Neural progenitor cell (in vitro differentiated cells): ENCODE results near the gene FGF21. TPM values are rescaled to one million over a fixed set of nuclear protein-coding genes. Genes with fewer than 3 reads are reported as not detected.
A peak's percentile ranks its signal among the peaks of the same experiment; 100 is the strongest.

Source experiments
- DNase-seq: peaks from one replicate; pipeline ENCODE4 v3.0.0-alpha.2; 2016; ENCODE audit warnings: low spot score
- H2AFZ ChIP-seq: fragments of 200-600 bp; sonication (generic); replicated peaks from 2 replicates; pipeline ENCODE4 v1.6.1; 2016; ENCODE audit warnings: antibody characterized with exemption
- H3F3A ChIP-seq: fragments of 200-600 bp; sonication (generic); 2 replicates; pipeline ENCODE4 v1.6.1; 2016; ENCODE audit warnings: antibody characterized with exemption, low read depth
- H3K27ac ChIP-seq: fragments of 200-600 bp; sonication (generic); 2 replicates; pipeline ENCODE4 v1.5.1; 2016; ENCODE audit warnings: mild to moderate bottlenecking
- H3K27me3 ChIP-seq: fragments of 200-600 bp; sonication (generic); 2 replicates; pipeline ENCODE4 v1.6.1; 2016; ENCODE audit warnings: mild to moderate bottlenecking, moderate library complexity
- H3K36me3 ChIP-seq: fragments of 200-600 bp; sonication (generic); 2 replicates; pipeline ENCODE4 v1.5.1; 2016
- H3K4me1 ChIP-seq: fragments of 200-600 bp; sonication (generic); 2 replicates; pipeline ENCODE4 v1.6.1; 2016; ENCODE audit warnings: mixed run types
- H3K4me2 ChIP-seq: fragments of 200-600 bp; sonication (generic); 2 replicates; pipeline ENCODE4 v1.6.1; 2016
- H3K4me3 ChIP-seq: fragments of 200-600 bp; sonication (generic); 2 replicates; pipeline ENCODE4 v1.5.1; 2016
- H3K79me2 ChIP-seq: fragments of 200-600 bp; sonication (generic); 2 replicates; pipeline ENCODE4 v1.6.1; 2016; ENCODE audit warnings: low read depth
- H3K9ac ChIP-seq: fragments of 200-600 bp; sonication (generic); 2 replicates; pipeline ENCODE4 v1.6.1; 2016
- H3K9me3 ChIP-seq: fragments of 200-600 bp; sonication (generic); 2 replicates; pipeline ENCODE4 v1.5.1; 2016; ENCODE audit warnings: low read depth
- H4K20me1 ChIP-seq: fragments of 200-600 bp; sonication (generic); 2 replicates; pipeline ENCODE4 v1.6.1; 2016; ENCODE audit warnings: low read depth
- H3K27ac Mint-ChIP-seq: 3 replicates; pipeline ENCODE4 v1.8.0; 2021; ENCODE audit warnings: mixed read lengths
- H3K27me3 Mint-ChIP-seq: 2 replicates; pipeline ENCODE4 v1.8.0; 2022; ENCODE audit warnings: low read depth, mild to moderate bottlenecking, inconsistent platforms, moderate library complexity, mixed read lengths; ENCODE audit not compliant: insufficient read depth
- H3K36me3 Mint-ChIP-seq: 3 replicates; pipeline ENCODE4 v1.8.0; 2021; ENCODE audit warnings: mixed read lengths
- H3K4me1 Mint-ChIP-seq: 3 replicates; pipeline ENCODE4 v1.8.0; 2021; ENCODE audit warnings: mixed read lengths
- H3K4me3 Mint-ChIP-seq: 3 replicates; pipeline ENCODE4 v1.8.0; 2021; ENCODE audit warnings: mild to moderate bottlenecking, moderate library complexity, mixed read lengths
- H3K9me3 Mint-ChIP-seq: 3 replicates; pipeline ENCODE4 v1.8.0; 2020; ENCODE audit warnings: mixed read lengths
- EZH2 ChIP-seq: fragments of 200-600 bp; sonication (generic); IDR thresholded peaks from 2 replicates; pipeline ENCODE4 v1.6.1; 2017; ENCODE audit warnings: antibody characterized with exemption, mild to moderate bottlenecking, moderate library complexity
- EZH2phosphoT487 ChIP-seq: fragments of 200-600 bp; sonication (generic); IDR thresholded peaks from 2 replicates; pipeline ENCODE4 v1.6.1; 2017; ENCODE audit warnings: antibody characterized with exemption
- total RNA-seq: library from RNA; depleted of rRNA; stranded (reverse); fragments of >200 nt; gene quantifications from 2 replicates; pipeline ENCODE4 v1.2.3, GENCODE V29; 2015; ENCODE audit warnings: low replicate concordance
- TF ChIP-seq, protein P1 (sequence below): fragments of 200-600 bp; sonication (generic); IDR thresholded peaks from 2 replicates; pipeline ENCODE4 v1.5.1; 2017; ENCODE audit warnings: antibody characterized with exemption, mild to moderate bottlenecking

The FGF21 gene
- total RNA-seq, 1 donor from 2014 or later: not detected

DNA sequence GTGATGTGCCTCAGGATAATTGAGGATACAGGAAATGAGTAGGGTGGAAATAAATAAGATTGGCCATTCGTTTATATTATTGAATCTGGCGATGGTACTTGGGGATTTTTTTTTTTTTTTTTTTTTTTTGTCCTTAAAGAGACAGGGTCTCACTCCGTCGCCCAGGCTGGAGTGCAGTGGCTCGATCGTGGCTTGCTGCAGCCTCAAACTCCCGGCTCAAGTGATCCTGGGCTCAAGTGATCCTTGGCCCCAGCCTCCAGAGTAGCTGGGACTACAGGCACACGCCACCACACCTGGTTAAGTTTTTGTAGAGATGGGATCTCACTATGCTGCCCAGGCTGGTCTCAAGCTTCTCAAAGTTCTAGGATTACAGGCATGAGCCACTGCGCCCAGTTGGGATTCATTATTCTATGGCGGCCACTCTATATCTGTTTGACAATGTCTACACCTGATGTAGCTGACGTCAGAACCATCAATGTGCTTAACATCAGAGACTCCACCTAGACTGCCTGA, 33.1 kb upstream of the FGF21 start:
- Histone ChIP-seq H3K79me2 (no peaks in the 10 kb centered on the region), H2AFZ (no peak overlapping the region), H3K9ac (no peak overlapping the region), H3K36me3 (no peaks in the 10 kb centered on the region), H3F3A (peaks cover 3% of the 10 kb centered on the region), H3K27ac (no peak overlapping the region), H3K4me2 (no peak overlapping the region), H4K20me1 (no peaks in the 10 kb centered on the region), H3K4me1 (peaks cover 5% of the 10 kb centered on the region), H3K27me3 (no peaks in the 10 kb centered on the region), H3K4me3 (no peak overlapping the region), H3K9me3 (no peaks in the 10 kb centered on the region)
- Mint-ChIP-seq H3K9me3 (no peaks in the 10 kb centered on the region), H3K4me1 (peaks cover 44% of the 10 kb centered on the region), H3K4me3 (peak overlapping the region; percentile 65), H3K27ac (no peak overlapping the region), H3K27me3 (peaks cover 14% of the 10 kb centered on the region), H3K36me3 (peaks cover 4% of the 10 kb centered on the region)
- DNase-seq: no peak
- TF ChIP-seq, protein P1, sequence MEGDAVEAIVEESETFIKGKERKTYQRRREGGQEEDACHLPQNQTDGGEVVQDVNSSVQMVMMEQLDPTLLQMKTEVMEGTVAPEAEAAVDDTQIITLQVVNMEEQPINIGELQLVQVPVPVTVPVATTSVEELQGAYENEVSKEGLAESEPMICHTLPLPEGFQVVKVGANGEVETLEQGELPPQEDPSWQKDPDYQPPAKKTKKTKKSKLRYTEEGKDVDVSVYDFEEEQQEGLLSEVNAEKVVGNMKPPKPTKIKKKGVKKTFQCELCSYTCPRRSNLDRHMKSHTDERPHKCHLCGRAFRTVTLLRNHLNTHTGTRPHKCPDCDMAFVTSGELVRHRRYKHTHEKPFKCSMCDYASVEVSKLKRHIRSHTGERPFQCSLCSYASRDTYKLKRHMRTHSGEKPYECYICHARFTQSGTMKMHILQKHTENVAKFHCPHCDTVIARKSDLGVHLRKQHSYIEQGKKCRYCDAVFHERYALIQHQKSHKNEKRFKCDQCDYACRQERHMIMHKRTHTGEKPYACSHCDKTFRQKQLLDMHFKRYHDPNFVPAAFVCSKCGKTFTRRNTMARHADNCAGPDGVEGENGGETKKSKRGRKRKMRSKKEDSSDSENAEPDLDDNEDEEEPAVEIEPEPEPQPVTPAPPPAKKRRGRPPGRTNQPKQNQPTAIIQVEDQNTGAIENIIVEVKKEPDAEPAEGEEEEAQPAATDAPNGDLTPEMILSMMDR: no peak
- TF ChIP-seq EZH2 (no peak), EZH2phosphoT487 (no peak)

DNA sequence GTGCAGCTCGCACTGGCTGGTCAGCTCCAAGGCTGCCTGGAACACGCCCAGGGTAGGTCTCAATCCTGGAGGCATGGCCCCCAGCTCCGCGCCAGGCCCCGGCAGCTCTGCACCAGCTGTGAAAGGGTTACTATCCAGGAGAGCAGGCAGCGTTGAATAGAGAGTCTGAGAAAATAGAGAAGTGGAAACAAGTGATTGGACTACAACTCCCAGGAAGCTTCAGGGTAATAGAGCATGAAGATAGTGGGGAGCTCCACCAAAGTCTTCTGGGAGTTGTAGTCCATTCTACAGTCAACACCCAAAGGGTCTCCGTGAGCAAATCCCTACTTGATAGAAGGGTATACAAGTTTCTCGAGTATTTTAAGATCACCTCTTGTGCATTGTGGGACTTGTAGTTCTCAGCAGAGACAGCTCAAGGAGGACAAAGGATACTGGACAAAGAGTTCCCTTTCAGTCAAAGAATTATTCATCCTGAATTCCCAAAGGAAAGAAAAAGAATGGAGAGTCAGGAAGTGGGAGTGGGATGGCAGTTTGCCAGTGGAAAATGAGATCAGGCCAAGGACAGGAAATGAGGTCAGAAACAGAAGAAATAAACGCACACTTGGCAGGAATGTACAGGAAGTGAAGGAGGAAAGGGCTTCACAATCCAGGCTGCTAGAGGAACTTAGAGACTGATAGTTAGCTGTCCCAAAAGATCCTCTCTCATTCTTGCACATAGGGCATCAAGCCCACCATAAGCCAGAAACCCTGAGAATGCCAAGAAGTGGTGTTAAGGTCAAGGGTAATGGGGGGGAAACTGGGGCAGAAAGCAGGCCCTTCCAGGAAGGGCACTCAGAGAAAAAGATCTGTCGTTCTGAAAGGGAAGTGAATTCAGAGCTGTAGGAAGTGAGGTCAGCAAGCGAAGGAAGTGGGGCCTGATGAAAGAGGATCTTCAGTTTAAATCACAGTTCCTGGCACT, 30.2 kb upstream of the FGF21 start:
- peak overlapping the region; percentile 28 for H2AFZ ChIP-seq
- H3K4me1 Mint-ChIP-seq: peaks cover 25% of the 10 kb centered on the region
- H3K9me3 ChIP-seq: no peaks in the 10 kb centered on the region
- H3K79me2 ChIP-seq: no peaks in the 10 kb centered on the region
- no peaks in the 10 kb centered on the region for H4K20me1 ChIP-seq
- H3K27ac ChIP-seq: no peak overlapping the region
- DNase-seq: peak; percentile 79
- H3K27me3 ChIP-seq: no peaks in the 10 kb centered on the region
- H3K27ac Mint-ChIP-seq: peak overlapping the region; percentile 85
- H3K27me3 Mint-ChIP-seq: peaks cover 11% of the 10 kb centered on the region
- H3K4me3 Mint-ChIP-seq: peak overlapping the region; percentile 16
- no peak overlapping the region for H3K4me3 ChIP-seq
- peaks cover under 1% of the 10 kb centered on the region for H3F3A ChIP-seq
- H3K36me3 Mint-ChIP-seq: peaks cover 4% of the 10 kb centered on the region
- H3K4me2 ChIP-seq: no peak overlapping the region
- no peak overlapping the region for H3K9ac ChIP-seq
- TF ChIP-seq, protein P1: no peak
- no peak for TF ChIP-seq EZH2
- H3K36me3 ChIP-seq: no peaks in the 10 kb centered on the region
- H3K4me1 ChIP-seq: no peaks in the 10 kb centered on the region
- no peaks in the 10 kb centered on the region for H3K9me3 Mint-ChIP-seq

DNA sequence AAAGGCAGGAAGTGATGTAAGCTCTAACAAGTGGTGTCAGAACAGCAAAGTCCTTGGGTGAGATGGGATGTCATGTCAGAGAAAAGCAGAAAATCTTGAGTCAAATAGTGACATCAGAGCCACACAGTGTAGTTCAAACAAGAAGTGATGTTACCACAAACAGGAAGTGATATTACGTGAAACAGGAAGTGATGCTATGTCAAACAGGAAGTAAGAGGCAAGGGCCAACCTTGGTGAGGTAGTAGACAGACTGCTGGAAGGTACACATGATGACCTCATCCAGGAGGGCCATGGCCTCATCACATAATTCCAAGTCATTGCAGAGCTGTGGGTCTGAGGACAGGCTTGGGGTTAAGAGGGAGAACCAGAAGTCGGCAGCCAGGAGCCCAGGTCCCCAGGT, 28.8 kb upstream of the FGF21 start:
- Histone ChIP-seq H3K9me3 (no peaks in the 10 kb centered on the region), H3K27me3 (no peaks in the 10 kb centered on the region), H3K27ac (no peak overlapping the region), H2AFZ (no peak overlapping the region), H3K4me3 (no peak overlapping the region), H3K4me1 (no peaks in the 10 kb centered on the region), H3K79me2 (no peaks in the 10 kb centered on the region), H3F3A (no peaks in the 10 kb centered on the region), H3K4me2 (no peak overlapping the region), H4K20me1 (no peaks in the 10 kb centered on the region), H3K36me3 (no peaks in the 10 kb centered on the region), H3K9ac (no peak overlapping the region)
- Mint-ChIP-seq H3K36me3 (peaks cover 8% of the 10 kb centered on the region), H3K4me1 (peaks cover 13% of the 10 kb centered on the region), H3K27ac (no peak overlapping the region), H3K9me3 (peaks cover 3% of the 10 kb centered on the region), H3K4me3 (no peak overlapping the region), H3K27me3 (peaks cover 8% of the 10 kb centered on the region)
- TF ChIP-seq EZH2 (no peak), EZH2phosphoT487 (no peak)
- TF ChIP-seq, protein P1: no peak
- DNase-seq: no peak
